Stimulated activated CD4-positive, alpha-beta T cell treated with anti-CD3 and anti-CD28 coated beads, Interleukin-1b, Interleukin-23, amount 100 ng/mL, for 1 hour (primary cell): Measurements from ENCODE around the gene CASP1.

ENCODE experiments used
- DNase-seq, 2 donors: peaks; one replicate each; pipeline ENCODE4 v3.0.0-alpha.2; 2020; ENCODE audit warnings: low read depth in 2 of 2

CASP1 gene

DNA sequence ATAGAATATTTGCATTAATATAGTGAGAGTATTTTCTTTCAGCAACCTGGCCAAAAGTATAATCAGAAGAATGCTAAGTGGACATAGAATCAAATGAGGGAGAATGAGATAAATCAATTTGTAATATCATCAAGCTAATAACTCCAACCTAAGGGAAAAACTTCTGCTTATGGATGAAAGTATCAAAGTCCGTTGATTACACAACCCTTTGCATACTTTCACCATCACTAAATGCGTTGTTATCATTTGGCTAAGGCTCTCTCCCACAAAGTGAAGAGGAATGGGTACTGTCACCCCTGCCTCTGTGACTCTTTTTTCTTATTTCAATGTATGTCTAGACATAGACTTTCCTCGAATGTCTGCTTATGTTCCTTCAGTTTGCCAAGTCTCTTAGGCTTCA is 50.1 kb downstream of the CASP1 start:
- no peak for DNase-seq

DNA sequence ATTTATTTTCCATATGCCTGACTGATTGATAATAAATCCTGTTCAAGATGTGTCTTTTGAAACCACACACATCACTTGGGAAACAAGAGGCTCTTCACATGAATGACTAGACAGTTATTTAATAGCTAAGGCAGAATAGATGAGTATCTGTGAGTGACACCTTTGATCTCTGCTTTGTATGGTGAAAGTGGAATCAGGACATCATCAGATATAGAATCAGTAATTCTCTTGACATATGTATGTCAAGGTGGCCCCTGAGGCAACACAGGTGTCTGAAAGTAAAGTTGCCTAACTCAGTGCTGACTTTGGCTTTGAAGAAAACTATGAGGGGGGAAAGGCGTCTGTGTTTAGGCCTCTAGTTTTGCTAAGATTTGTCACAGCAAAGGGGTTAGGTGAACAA is 55.1 kb downstream of the CASP1 start:
- DNase-seq, result no peak
